OCI-LY1 (cell line): Measurements from ENCODE around the gene SMU1.

ENCODE experiments used
- H2AFZ ChIP-seq: fragments of 200-600 bp; sonication (generic), shearing (Covaris generic); 2 replicates; pipeline ENCODE4 v1.6.0; 2014; ENCODE audit warnings: antibody characterized with exemption, mild to moderate bottlenecking, low read length
- H3F3A ChIP-seq: fragments of 200-600 bp; sonication (generic), shearing (Covaris generic); 2 replicates; pipeline ENCODE4 v1.6.0; 2014; ENCODE audit warnings: mild to moderate bottlenecking, antibody characterized with exemption, low read length, moderate library complexity; ENCODE audit not compliant: insufficient read depth
- H3K27ac ChIP-seq: fragments of 200-600 bp; sonication (generic); 2 replicates; pipeline ENCODE4 v1.5.1; 2014; ENCODE audit warnings: low read length, mixed run types, mild to moderate bottlenecking, low read depth; ENCODE audit not compliant: poor library complexity, severe bottlenecking
- H3K27me3 ChIP-seq: fragments of 200-600 bp; sonication (generic); 2 replicates; pipeline ENCODE4 v1.6.0; 2014; ENCODE audit warnings: antibody characterized with exemption, mild to moderate bottlenecking, low read length, moderate library complexity; ENCODE audit not compliant: insufficient read depth
- H3K36me3 ChIP-seq: fragments of 200-600 bp; sonication (generic); 2 replicates; pipeline ENCODE4 v1.6.1; 2014; ENCODE audit warnings: mild to moderate bottlenecking, antibody characterized with exemption, low read length, moderate library complexity, mixed read lengths; ENCODE audit not compliant: insufficient read depth
- H3K4me1 ChIP-seq: fragments of 200-600 bp; sonication (generic); 2 replicates; pipeline ENCODE4 v1.5.1; 2014; ENCODE audit warnings: mild to moderate bottlenecking, low read length, moderate library complexity; ENCODE audit not compliant: insufficient read depth, severe bottlenecking
- H3K4me2 ChIP-seq: fragments of 200-600 bp; sonication (generic), shearing (Covaris generic); 2 replicates; pipeline ENCODE4 v1.6.1; 2014; ENCODE audit warnings: low read length
- H3K4me3 ChIP-seq: fragments of 200-600 bp; sonication (generic); 2 replicates; pipeline ENCODE4 v1.5.1; 2014; ENCODE audit warnings: low read length, low read depth, mild to moderate bottlenecking, mixed read lengths; ENCODE audit not compliant: poor library complexity, severe bottlenecking
- H3K79me2 ChIP-seq: fragments of 200-600 bp; shearing (Covaris generic); 2 replicates; pipeline ENCODE4 v1.6.1; 2016; ENCODE audit warnings: mixed run types, low read length, mixed read lengths; ENCODE audit not compliant: insufficient read depth
- H3K9ac ChIP-seq: fragments of 200-600 bp; sonication (generic), shearing (Covaris generic); 2 replicates; pipeline ENCODE4 v1.6.1; 2014; ENCODE audit warnings: mild to moderate bottlenecking, low read length, mixed read lengths
- H3K9me2 ChIP-seq: fragments of 200-600 bp; sonication (generic), shearing (Covaris generic); 2 replicates; pipeline ENCODE4 v1.6.1; 2014; ENCODE audit warnings: low read depth, mild to moderate bottlenecking, low read length, mixed read lengths
- H3K9me3 ChIP-seq: fragments of 200-600 bp; shearing (Covaris generic); 2 replicates; pipeline ENCODE4 v1.6.1; 2014; ENCODE audit warnings: low read length, mixed read lengths
- H4K20me1 ChIP-seq: fragments of 200-600 bp; sonication (generic), shearing (Covaris generic); 2 replicates; pipeline ENCODE4 v1.6.0; 2016; ENCODE audit warnings: mild to moderate bottlenecking, low read length; ENCODE audit not compliant: insufficient read depth
- CTCF ChIP-seq: fragments of 200-600 bp; sonication (generic), shearing (Covaris generic); IDR thresholded peaks from 2 replicates; pipeline ENCODE4 v1.5.1; 2017; ENCODE audit warnings: mild to moderate bottlenecking, antibody characterized with exemption, low read length, moderate library complexity, mixed read lengths
- EZH2 ChIP-seq: fragments of 200-600 bp; sonication (generic), shearing (Covaris generic); IDR thresholded peaks from 2 replicates; pipeline ENCODE4 v1.8.0; 2017; ENCODE audit warnings: borderline replicate concordance, mixed run types, mild to moderate bottlenecking, antibody characterized with exemption, low read length, moderate library complexity, mixed read lengths

SMU1 gene

GRCh38 chr9:33109097-33109496 lies 32.6 kb upstream of the SMU1 start:
- Histone ChIP-seq H3K4me2 (no peak overlapping the region), H3K27ac (no peak overlapping the region), H3K9me2 (no peaks in the 10 kb centered on the region), H3K4me3 (no peak overlapping the region), H3K4me1 (no peaks in the 10 kb centered on the region), H3K79me2 (no peaks in the 10 kb centered on the region), H3K9me3 (no peaks in the 10 kb centered on the region), H4K20me1 (no peaks in the 10 kb centered on the region), H3K27me3 (no peaks in the 10 kb centered on the region), H3K9ac (no peak overlapping the region), H3F3A (no peaks in the 10 kb centered on the region), H3K36me3 (no peaks in the 10 kb centered on the region), H2AFZ (no peak overlapping the region)
- no peak for TF ChIP-seq EZH2
- no peak for TF ChIP-seq CTCF

DNA sequence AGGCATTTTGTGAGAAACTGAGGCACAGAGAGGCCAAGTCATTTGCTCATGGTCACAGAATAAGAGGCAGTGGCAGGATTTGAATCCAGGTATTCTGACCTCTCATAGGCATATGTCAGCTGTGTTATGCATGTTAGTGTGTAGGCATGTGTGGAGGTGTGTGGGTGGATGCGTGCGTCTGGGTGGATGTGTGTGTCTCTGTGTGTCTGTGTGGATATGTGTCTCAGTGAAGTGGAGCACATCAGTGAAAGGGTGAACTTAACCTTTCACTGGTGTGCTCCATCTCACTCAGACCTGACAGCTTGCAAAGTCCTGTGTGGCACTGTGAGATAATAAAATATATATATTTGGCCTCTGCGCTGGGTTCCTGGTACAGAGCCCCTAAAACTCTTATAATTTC lies 32.0 kb upstream of the SMU1 start:
- Histone ChIP-seq H3K9me3 (no peaks in the 10 kb centered on the region), H4K20me1 (no peaks in the 10 kb centered on the region), H2AFZ (no peak overlapping the region), H3K4me2 (no peak overlapping the region), H3F3A (no peaks in the 10 kb centered on the region), H3K9ac (no peak overlapping the region), H3K36me3 (no peaks in the 10 kb centered on the region), H3K4me3 (no peak overlapping the region), H3K79me2 (no peaks in the 10 kb centered on the region), H3K27ac (no peak overlapping the region), H3K4me1 (no peaks in the 10 kb centered on the region), H3K27me3 (no peaks in the 10 kb centered on the region), H3K9me2 (no peaks in the 10 kb centered on the region)
- TF ChIP-seq CTCF, result no peak
- no peak for TF ChIP-seq EZH2

DNA sequence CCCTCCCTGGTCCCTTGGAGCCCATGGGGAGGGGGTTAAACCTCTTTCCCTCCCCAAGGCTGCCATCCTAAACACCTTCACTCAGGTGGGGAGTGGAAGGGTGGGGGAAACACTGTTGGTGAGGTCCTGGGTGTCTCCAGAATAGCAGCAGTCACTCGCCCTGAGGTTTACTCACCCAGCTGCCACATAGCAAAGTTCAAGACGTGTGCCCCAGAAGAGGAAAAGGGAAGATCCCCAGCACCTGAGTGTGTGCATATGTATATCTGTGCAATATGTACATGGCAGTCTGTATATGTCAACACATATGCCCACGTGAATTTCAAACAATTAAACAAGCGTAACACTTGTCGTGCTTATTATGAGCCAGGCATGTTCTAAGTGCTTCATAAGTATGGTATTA lies 31.3 kb upstream of the SMU1 start:
- Histone ChIP-seq H3K4me2 (no peak overlapping the region), H2AFZ (no peak overlapping the region)

More for the DNA sequence above, 31.3 kb upstream of the SMU1 start:
- no peaks in the 10 kb centered on the region for H4K20me1 ChIP-seq
- no peak for TF ChIP-seq CTCF
- TF ChIP-seq EZH2, result no peak
- H3K9me2 ChIP-seq, result no peaks in the 10 kb centered on the region
- no peaks in the 10 kb centered on the region for H3K9me3 ChIP-seq
- H3K27me3 ChIP-seq, result no peaks in the 10 kb centered on the region
- no peak overlapping the region for H3K9ac ChIP-seq
- no peaks in the 10 kb centered on the region for H3K4me1 ChIP-seq
- H3K36me3 ChIP-seq, result no peaks in the 10 kb centered on the region
- H3K79me2 ChIP-seq, result no peaks in the 10 kb centered on the region
- H3F3A ChIP-seq, result no peaks in the 10 kb centered on the region
- no peak overlapping the region for H3K27ac ChIP-seq
- no peak overlapping the region for H3K4me3 ChIP-seq
